Liver (tissue), 9 donors: ENCODE data around the gene UGT2B15. TPM values are rescaled to one million over a fixed set of nuclear protein-coding genes. Genes with fewer than 3 reads are reported as not detected.

Experiments
- DNase-seq: peaks from one replicate; pipeline ENCODE4 v3.0.0-alpha.2; 2017; ENCODE audit warnings: low spot score
- H3K27ac ChIP-seq, 2 donors: one replicate each; pipeline ENCODE4 v1.7.0; 2013; ENCODE audit warnings: inconsistent platforms in 2 of 2, low read length in 2 of 2, control low read depth in 1 of 2, low read depth in 1 of 2, mild to moderate bottlenecking in 1 of 2
- H3K27me3 ChIP-seq, 4 donors: one replicate each; pipeline versions ENCODE4 v1.6.1 to v1.7.0; 2013; ENCODE audit warnings: low read length in 3 of 4, inconsistent platforms in 1 of 4, mild to moderate bottlenecking in 1 of 4, moderate library complexity in 1 of 4; ENCODE audit not compliant: control insufficient read depth in 4 of 4, insufficient read depth in 4 of 4
- H3K36me3 ChIP-seq, 4 donors: one replicate each; pipeline versions ENCODE4 v1.6.1 to v1.7.0; 2013; ENCODE audit warnings: low read length in 3 of 4, mild to moderate bottlenecking in 3 of 4, low read depth in 1 of 4, moderate library complexity in 1 of 4; ENCODE audit not compliant: control insufficient read depth in 4 of 4, insufficient read depth in 3 of 4
- H3K4me1 ChIP-seq, 4 donors: one replicate each; pipeline versions ENCODE4 v1.6.1 to v1.7.0; 2013; ENCODE audit warnings: low read length in 3 of 4, mild to moderate bottlenecking in 3 of 4, moderate library complexity in 1 of 4; ENCODE audit not compliant: control insufficient read depth in 4 of 4, insufficient read depth in 4 of 4
- H3K4me3 ChIP-seq, 3 donors: one replicate each; pipeline versions ENCODE4 v1.6.1 to v1.7.0; 2013; ENCODE audit warnings: low read length in 3 of 3, control low read depth in 1 of 3, low read depth in 1 of 3, mild to moderate bottlenecking in 1 of 3
- H3K9ac ChIP-seq, 2 donors: one replicate each; pipeline ENCODE4 v1.7.0; 2013; ENCODE audit warnings: low read length in 2 of 2, mild to moderate bottlenecking in 2 of 2, moderate library complexity in 2 of 2, control low read depth in 1 of 2, low read depth in 1 of 2
- H3K9me3 ChIP-seq, 4 donors: one replicate each; pipeline versions ENCODE4 v1.6.1 to v1.7.0; 2013; ENCODE audit warnings: low read length in 3 of 4; ENCODE audit not compliant: control insufficient read depth in 4 of 4
- ATF3 ChIP-seq: IDR thresholded peaks from 2 replicates; pipeline ENCODE4 v1.6.1; 2016; ENCODE audit warnings: antibody characterized with exemption
- CTCF ChIP-seq: fragments of 150-350 bp; IDR thresholded peaks from 2 replicates; pipeline ENCODE4 v1.5.1; 2017; ENCODE audit warnings: improper control_type of control experiment, low read depth, low read length; ENCODE audit not compliant: missing input control
- EGR1 ChIP-seq, 2 donors: IDR thresholded peaks; 2 replicates each; pipeline ENCODE4 v1.6.1; 2016 to 2018; ENCODE audit warnings: antibody characterized with exemption in 2 of 2, low read depth in 2 of 2
- FOXA1 ChIP-seq: IDR thresholded peaks from 2 replicates; pipeline ENCODE4 v1.6.1; 2016; ENCODE audit warnings: antibody characterized with exemption
- GABPA ChIP-seq, 2 donors: IDR thresholded peaks in 1 of 2; conservative IDR thresholded peaks in 1 of 2; 2 replicates each; pipeline ENCODE4 v1.6.1; 2016; ENCODE audit warnings: antibody characterized with exemption in 2 of 2, mild to moderate bottlenecking in 1 of 2, moderate library complexity in 1 of 2
- HNF4A ChIP-seq, 2 donors: conservative IDR thresholded peaks; 2 replicates each; pipeline ENCODE4 v1.6.1; 2016; ENCODE audit warnings: antibody characterized with exemption in 2 of 2, mild to moderate bottlenecking in 2 of 2
- HNF4G ChIP-seq: IDR thresholded peaks from 2 replicates; pipeline ENCODE4 v1.6.1; 2016; ENCODE audit warnings: antibody characterized with exemption
- JUND ChIP-seq, 2 donors: IDR thresholded peaks; 2 replicates each; pipeline ENCODE4 v1.6.1; 2016; ENCODE audit warnings: antibody characterized with exemption in 2 of 2
- MAX ChIP-seq: IDR thresholded peaks from 2 replicates; pipeline ENCODE4 v1.6.1; 2016; ENCODE audit warnings: antibody characterized with exemption
- NR2F2 ChIP-seq: IDR thresholded peaks from 2 replicates; pipeline ENCODE4 v1.6.1; 2016; ENCODE audit warnings: antibody characterized with exemption
- RAD21 ChIP-seq, 2 donors: IDR thresholded peaks; 2 replicates each; pipeline ENCODE4 v1.6.1; 2016; ENCODE audit warnings: antibody characterized with exemption in 2 of 2, mild to moderate bottlenecking in 2 of 2
- REST ChIP-seq: IDR thresholded peaks from 2 replicates; pipeline ENCODE4 v1.6.1; 2016; ENCODE audit warnings: antibody characterized with exemption, mild to moderate bottlenecking
- RXRA ChIP-seq, 2 donors: IDR thresholded peaks; 2 replicates each; pipeline ENCODE4 v1.6.1; 2017 to 2018; ENCODE audit warnings: antibody characterized with exemption in 2 of 2, mild to moderate bottlenecking in 1 of 2
- SP1 ChIP-seq: IDR thresholded peaks from 2 replicates; pipeline ENCODE4 v1.6.1; 2018; ENCODE audit warnings: antibody characterized with exemption, mild to moderate bottlenecking
- TAF1 ChIP-seq: conservative IDR thresholded peaks from 2 replicates; pipeline ENCODE4 v1.6.1; 2016; ENCODE audit warnings: antibody characterized with exemption, mild to moderate bottlenecking
- ZBTB33 ChIP-seq: IDR thresholded peaks from 2 replicates; pipeline ENCODE4 v1.6.1; 2016; ENCODE audit warnings: antibody characterized with exemption
- WGBS: extraction: QIAGEN DNeasy Blood & Tissue Kit; methylation state at CpG from one replicate; pipeline ENCODE4 v1.1.7; 2013; 5-methylcytosine and 5-hydroxymethylcytosine counted together
- polyA plus RNA-seq, 2 donors: library from polyadenylated mRNA; stranded (reverse) in 1 of 2; unstranded in 1 of 2; fragments of 200-250 nt in 1 of 2; fragments of >200 nt in 1 of 2; fragmentation: Nextera tagmentation in 1 of 2; extraction: Ambion mirVana in 1 of 2; gene quantifications; one replicate each; pipeline versions ENCODE4 v1.2.1 to v1.2.3, GENCODE V29; 2013 to 2015
- total RNA-seq, 2 donors: library from RNA; depleted of rRNA; stranded (reverse); fragments of >200 nt; gene quantifications; one replicate each; pipeline ENCODE4 v1.2.3, GENCODE V29; 2014
- donor health status: healthy.
- donor health status: healthy.
- donor health status: healthy.
- donor health status: healthy.
- donor health status: healthy.

UGT2B15 gene
- total and polyA plus RNA-seq, 4 donors, result 8.2 to 80.8 (median 73.9) TPM

- 84% methylated on average over 3 of the region's 3 CpGs for WGBS
Observed at GRCh38 chr4:68691186-68691585, 20.7 kb upstream of the UGT2B15 start.

GRCh38 chr4:68683034-68683433 lies 12.6 kb upstream of the UGT2B15 start:
- WGBS, result 63% methylated on average over 5 of the region's 5 CpGs
- Histone ChIP-seq H3K27ac (no peak overlapping the region), H3K27me3 (no peaks in the 10 kb centered on the region), H3K4me3 (no peak overlapping the region), H3K9ac (no peak overlapping the region), H3K4me1 (no peaks in the 10 kb centered on the region), H3K9me3 (no peaks in the 10 kb centered on the region), H3K36me3 (no peaks in the 10 kb centered on the region)
- DNase-seq, result no peak
- TF ChIP-seq CTCF (no peak), GABPA (IDR thresholded peaks at IDR 0.05 in 1 of 2, conservative IDR thresholded peaks at IDR 0.05 in 1 of 2) (no peak), REST (no peak), ATF3 (no peak), RAD21 (IDR thresholded peaks at IDR 0.05) (no peak), TAF1 (no peak), NR2F2 (no peak), HNF4G (no peak), RXRA (IDR thresholded peaks at IDR 0.05) (no peak), ZBTB33 (no peak), EGR1 (IDR thresholded peaks at IDR 0.05; ENCODE audit: low read depth in 2 of 2) (no peak)

More at GRCh38 chr4:68691186-68691585, 20.7 kb upstream of the UGT2B15 start:
- Histone ChIP-seq H3K9me3 (peaks cover 0 to 8% (median 5%) of the 10 kb centered on the region in 4 donors), H3K4me3 (no peak overlapping the region), H3K27me3 (no peaks in the 10 kb centered on the region), H3K27ac (no peak overlapping the region), H3K4me1 (no peaks in the 10 kb centered on the region), H3K9ac (no peak overlapping the region), H3K36me3 (no peaks in the 10 kb centered on the region)
- DNase-seq, result no peak
- TF ChIP-seq FOXA1 (no peak), ATF3 (no peak), GABPA (IDR thresholded peaks at IDR 0.05 in 1 of 2, conservative IDR thresholded peaks at IDR 0.05 in 1 of 2) (no peak), JUND (IDR thresholded peaks at IDR 0.05) (no peak), HNF4G (no peak), EGR1 (IDR thresholded peaks at IDR 0.05; ENCODE audit: low read depth in 2 of 2) (no peak), MAX (no peak), REST (no peak), SP1 (no peak), TAF1 (no peak), NR2F2 (no peak), HNF4A (conservative IDR thresholded peaks at IDR 0.05) (no peak)
